HG03175 (cell line): Measurements from ENCODE around the gene RNF7.
A peak's percentile ranks its signal among the peaks of the same experiment; 100 is the strongest.
"Not testable (repeated sequence)": the region's sequence is repeated elsewhere in the genome, so short reads cannot be mapped to it uniquely, and the experiment has no call there.

Source experiments
- ATAC-seq: cut with Tn5 transposase; IDR thresholded peaks from one replicate; pipeline ENCODE4 v1.9.1; 2021; ENCODE audit warnings: mild to moderate bottlenecking, moderate library complexity; ENCODE audit not compliant: unreplicated experiment

The RNF7 gene

DNA sequence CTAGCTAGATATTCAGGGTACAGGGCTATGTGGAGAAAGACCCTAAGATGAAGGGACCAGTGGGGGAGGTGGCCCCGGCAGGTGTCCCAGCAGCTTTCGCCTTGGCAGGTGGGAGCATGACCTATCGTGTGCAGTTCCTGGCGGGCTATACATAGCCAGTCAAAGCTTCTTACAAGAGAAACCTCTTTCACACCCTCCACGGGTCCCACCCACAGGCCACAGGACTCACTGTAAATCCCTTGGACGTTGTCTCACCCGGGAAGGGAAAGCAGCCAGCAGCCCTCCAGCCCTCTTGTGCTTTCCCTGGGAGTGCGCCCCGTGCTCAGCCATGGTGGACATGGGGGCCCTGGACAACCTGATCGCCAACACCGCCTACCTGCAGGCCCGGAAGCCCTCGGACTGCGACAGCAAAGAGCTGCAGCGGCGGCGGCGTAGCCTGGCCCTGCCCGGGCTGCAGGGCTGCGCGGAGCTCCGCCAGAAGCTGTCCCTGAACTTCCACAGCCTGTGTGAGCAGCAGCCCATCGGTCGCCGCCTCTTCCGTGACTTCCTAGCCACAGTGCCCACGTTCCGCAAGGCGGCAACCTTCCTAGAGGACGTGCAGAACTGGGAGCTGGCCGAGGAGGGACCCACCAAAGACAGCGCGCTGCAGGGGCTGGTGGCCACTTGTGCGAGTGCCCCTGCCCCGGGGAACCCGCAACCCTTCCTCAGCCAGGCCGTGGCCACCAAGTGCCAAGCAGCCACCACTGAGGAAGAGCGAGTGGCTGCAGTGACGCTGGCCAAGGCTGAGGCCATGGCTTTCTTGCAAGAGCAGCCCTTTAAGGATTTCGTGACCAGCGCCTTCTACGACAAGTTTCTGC is 40.1 kb downstream of the RNF7 start:
- ATAC-seq = no peak

DNA sequence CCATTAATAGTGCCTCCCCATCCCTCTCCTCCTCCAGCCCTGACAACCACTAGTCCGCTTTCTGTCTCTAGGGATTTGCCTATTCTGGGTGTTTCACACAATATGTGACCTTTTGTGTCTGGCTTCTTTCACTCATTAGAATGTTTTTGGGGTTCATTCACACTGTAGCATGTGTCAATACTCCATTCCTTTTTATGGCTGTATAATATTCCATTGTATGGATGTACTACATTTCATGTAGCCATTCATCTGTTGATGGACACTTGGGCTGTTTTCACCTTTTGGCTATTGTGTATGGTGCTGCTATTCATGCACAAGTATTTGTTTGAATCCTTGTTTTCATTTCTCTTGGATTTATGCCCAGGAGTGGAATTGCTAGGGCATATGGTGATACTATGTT is 41.6 kb downstream of the RNF7 start:
- no peak for ATAC-seq

DNA sequence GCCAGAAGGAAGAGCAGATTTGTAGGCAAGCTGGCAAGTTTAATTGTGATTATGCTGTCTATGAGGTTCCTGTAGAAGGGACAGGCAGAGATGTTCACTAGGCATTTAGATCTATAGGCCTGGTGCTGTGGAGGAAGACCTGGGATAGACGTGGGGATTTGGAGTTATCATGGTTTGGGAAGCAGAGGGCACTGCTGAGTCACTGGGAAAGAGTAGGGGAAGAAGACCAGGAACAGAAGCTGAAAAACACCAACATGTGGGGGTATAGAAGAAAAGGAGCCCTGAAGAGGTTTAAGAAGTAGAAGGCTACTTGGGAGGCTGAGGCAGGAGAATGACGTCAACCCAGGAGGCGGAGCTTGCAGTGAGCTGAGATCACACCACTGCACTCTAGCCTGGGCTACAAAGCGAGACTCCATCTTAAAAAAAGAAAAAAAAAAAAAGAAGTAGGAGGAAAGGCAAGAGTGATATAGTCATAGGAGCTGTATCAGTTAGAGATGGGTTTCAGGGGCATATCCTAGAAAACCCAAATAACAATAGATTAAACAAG is 44.4 kb downstream of the RNF7 start:
- ATAC-seq = no peak

DNA sequence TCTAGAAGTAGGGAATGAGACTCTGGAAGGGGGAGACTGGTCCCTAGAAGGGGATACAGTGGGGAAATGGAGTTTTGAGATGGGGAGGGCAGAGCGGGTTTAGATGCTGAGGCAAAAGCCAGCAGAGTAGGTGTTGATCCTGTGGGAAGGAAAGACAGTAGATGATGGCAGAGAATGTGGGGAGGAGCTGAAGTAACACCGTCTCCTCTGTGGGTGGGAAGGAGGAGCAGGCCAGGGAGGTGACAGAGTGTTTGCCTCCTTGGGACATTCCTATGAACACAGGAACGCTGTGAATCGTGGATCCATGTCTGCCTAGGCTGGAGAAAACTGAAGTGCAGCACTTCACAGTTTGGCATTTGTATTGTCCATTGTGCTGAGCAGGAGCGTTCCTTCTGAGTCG is 45.5 kb downstream of the RNF7 start:
- no peak for ATAC-seq

DNA sequence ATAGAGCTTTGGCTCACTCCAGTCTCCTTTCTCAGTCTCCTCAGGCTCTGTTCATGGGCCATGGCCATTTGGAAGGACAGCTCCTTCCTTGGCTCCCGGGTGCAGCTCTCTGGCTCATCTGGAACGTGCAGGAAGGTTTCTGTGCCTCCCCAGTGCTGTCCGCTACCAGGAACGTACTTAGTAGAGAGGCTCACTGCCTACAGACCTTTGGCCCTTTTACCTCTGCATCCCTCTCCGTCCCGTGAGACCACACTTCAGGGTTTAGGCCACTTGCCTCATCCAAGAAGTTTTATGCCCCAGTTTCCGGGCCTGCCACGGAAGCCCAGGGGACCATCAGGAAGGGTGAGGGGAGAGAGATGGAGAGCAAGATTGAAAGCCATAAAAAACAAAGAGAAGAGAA is 46.0 kb downstream of the RNF7 start:
- ATAC-seq = no peak

DNA sequence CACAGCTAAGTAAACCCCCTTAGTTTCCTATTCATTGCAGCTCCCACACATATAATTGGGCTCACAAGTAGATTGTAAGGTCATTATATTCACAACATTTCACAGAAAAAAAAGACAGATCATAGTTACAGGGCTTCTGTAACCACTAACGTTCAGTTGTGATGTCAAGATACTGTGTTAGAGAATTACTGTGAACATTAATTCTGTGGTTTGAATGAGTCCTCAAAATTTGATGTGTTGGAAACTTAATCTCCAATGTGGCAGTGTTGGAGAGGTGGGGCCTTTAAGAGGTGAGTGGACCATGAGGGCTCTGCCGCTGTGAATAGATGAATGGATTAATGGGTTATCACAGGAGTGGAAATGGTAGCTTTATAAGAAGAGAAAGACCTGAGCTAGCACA is 46.4 kb downstream of the RNF7 start:
- no peak for ATAC-seq

DNA sequence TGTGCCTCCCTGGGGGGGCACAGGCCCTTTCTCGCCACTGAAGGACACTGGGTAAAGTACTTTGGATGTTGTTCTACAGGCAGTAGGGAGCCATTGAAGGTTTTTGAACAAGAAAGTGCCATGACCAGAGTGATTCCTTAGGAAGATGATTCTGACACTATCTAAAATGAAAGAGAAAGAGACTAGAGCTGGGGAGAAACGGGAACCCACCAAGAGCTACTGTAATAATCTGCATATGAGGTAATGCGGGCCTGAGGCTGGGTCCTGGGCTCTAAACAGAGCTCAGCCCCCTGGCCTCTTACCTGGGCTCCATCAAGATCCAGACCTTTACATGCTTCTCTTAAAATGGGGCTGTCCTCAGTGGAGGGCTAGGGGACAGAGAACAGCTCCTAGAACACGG is 50.1 kb downstream of the RNF7 start:
- ATAC-seq = no peak

DNA sequence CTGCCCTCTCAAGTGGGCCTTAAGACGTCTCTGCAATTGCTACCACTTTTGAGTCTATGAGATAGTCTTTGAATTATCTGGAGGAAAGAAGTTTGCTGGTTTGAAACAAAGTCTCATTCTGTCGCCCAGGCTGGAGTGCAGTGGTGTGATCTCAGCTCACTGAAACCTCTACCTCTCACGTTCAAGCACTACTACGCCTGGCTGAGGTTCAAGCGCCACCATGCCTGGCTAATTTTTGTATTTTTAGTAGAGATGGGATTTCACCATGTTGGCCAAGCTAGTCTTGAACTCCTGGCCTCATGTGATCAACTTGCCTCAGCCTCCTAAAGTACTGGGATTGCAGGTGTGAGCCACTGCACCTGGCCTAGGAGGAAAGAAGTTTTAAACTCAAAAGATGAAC is 50.7 kb downstream of the RNF7 start:
- not testable (repeated sequence) for ATAC-seq

DNA sequence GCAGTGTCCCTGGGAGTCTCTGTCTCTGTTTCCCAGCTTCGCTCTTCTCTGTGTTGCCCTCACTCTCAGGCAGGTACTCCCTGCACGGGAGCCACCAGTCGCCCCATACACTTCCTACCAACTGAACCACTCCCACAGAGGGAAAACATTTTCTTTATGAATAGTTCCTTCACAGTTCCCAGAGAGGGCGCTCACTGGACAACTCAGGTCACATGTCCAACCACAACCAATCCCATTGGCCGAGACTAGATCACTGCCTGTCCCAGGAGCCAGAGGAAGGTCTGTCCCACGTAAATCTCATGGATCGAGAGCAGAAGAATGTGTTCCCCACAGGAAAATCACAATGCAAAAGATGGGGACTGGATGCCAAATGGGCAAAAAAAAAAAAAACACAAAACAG is 51.2 kb downstream of the RNF7 start:
- no peak for ATAC-seq

DNA sequence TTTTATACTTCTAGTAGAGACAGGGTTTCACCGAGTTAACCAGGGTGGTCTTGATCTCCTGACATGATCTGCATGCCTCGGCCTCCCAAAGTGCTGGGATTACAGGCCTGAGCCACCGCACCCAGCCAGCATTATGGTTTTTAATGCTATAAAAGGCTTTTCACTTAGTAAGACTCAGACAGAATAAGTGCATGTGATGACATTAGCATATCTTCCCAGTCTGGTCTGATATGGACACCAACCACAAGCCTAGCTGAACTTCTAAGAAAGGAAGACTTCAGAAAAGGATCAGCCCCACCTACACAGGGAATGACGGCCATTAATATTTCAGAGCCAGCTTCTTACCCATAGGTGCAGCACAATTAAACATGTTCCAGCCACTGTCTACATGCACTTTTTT is 52.1 kb downstream of the RNF7 start:
- ATAC-seq = no peak

DNA sequence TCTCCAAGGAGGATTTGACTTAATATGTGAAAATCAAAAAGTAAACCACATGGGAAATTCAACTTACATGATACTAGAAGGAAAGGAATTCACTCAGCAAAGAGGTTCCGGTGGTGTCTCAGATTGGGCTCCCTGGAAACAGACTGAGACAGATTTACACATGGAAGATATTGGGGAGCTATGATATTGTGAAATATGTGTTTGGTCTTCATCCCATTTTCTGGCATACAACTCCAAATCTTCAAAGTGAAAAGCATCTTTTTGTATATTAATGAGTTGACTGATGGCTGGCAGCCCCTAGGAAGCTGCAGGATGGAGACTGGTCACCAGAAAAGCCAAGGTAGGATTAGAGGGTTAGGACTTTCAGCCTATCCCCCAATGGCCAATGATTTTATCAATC is 54.4 kb downstream of the RNF7 start:
- ATAC-seq = no peak

DNA sequence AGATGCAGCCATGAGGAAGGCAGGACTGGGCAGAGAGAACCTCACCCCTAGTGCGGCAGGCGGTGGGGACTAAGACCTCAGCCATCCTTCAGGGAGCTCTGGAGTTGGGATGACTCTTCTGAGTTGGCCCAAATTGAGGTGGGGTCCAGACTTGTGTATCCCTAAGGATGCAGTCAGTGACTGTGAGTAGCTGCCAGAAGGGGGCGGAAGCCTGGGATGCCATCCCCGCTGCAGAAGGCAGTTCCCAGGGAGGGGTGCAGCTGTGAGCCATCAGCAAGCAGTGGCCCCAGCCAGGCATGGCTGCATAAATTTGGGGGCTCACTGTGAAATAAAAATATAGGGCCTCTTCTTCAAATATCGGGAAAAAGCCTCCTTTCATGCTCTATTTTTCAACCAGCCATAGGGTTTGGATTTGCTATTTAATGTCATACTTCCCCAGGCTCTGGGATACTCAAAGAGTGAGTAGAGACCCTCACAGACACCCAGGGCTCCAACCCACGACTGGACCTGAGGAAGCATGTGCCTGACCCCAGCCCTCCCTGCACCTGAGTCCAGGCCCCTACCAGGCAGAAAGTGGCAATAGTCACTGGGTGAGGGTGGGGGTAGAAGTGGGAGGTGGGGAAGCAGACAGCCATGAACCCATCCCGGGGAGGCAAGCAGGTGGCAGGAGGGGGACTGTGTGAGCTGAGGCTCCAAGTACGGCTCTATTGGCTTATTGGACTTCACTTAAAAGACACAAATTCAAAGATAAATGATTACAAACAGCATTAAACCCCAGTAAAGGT is 55.6 kb downstream of the RNF7 start:
- ATAC-seq = no peak

DNA sequence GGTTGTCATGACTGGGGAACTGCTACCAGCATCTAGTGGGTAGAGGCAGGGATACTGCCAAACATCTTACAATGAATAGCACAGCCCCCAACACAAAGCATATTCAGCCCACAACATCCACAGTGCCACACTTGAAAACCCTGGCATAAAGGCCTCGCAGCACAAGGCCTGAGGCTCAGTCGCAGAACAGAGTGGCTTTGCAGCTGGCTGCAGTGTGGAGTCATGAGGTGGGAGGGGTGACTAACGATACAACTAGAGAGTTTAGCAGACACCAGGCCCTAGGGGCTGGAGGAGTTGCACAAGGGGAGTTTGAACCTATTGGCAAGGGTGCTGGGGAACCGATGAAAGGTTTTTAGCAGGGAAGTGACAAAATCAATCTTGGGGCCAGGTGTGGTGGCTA is 57.2 kb downstream of the RNF7 start:
- no peak for ATAC-seq

DNA sequence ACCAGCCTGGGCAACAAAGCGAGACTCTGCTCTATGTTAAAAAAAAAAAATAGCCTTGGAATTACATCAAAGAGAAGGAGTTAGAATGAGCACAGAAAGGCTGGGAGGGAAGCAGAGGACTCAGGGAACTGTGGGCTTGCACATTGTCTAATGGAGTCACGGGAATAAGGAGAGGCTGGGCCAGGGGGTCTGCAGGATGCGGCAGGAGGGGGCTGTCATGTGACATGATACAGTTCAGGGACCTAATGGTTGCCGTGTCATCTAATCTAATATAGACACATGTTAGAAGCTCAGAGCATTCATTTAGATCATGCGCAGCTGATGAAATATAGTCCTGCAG is 57.6 kb downstream of the RNF7 start:
- no peak for ATAC-seq

DNA sequence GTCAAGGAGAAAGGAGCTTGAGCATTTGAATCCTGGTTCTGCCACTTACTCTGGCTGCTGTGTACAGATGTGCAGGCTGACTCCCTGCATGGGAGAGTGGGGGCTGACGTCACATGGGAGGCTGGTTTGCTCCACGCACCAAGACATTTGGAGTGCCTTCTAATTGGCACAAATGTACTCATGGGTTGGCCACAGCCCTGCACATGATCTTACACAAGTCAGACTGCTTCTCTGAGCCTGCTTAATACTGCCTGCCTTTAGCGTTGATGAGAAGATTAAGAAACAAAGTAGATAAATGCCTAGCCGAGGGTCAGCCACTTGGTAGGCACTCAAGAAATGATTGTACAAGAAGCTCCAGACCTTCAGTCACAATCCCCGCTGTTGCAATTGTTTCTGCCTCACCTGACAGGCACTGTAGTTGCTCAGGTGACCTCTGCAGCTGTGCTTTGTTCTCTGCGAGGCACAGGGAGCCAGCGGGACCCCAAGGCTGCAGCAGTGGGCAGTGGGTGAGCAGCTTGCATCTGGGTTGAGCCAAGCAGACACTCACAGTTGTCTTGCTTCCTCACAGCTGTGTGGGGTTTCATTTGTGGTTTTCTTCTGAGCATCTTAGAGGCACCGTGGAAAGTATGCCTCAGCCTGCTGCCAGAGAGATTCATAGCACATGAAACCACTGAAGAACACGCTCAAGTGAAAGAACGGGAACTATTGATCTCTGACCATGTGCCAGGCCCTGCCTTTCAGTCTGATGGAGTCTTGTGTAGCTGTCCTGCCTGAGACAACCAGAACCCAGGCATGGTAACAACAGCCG is 58.2 kb downstream of the RNF7 start:
- peak; percentile 97 for ATAC-seq
